Gastrocnemius medialis (tissue), 4 donors: Measurements from ENCODE around the gene DOCK4. TPM values are rescaled to one million over a fixed set of nuclear protein-coding genes. Genes with fewer than 3 reads are reported as not detected.

Source experiments
- ATAC-seq, 2 donors: fragments of 150-250 bp; one replicate each; pipeline ENCODE4 v1.9.1; 2016
- DNase-seq, 2 donors: peaks; one replicate each; pipeline ENCODE4 v3.0.0-alpha.2; 2019
- H3K27ac ChIP-seq, 4 donors: fragments of 200-600 bp; sonication (generic); 1 replicate in 1 of 4; 2 replicates in 3 of 4; pipeline ENCODE4 v1.5.1; 2016 to 2018; ENCODE audit warnings: mild to moderate bottlenecking in 2 of 4, moderate library complexity in 1 of 4
- H3K27me3 ChIP-seq, 3 donors: fragments of 200-600 bp; sonication (generic) in 2 of 3; 1 replicate in 1 of 3; 2 replicates in 2 of 3; pipeline versions ENCODE4 v1.5.1 to v1.6.0; 2016 to 2019; ENCODE audit warnings: mild to moderate bottlenecking in 1 of 3, moderate library complexity in 1 of 3
- H3K36me3 ChIP-seq, 2 donors: fragments of 200-600 bp; sonication (generic) in 1 of 2; one replicate each; pipeline ENCODE4 v1.5.1; 2017 to 2018
- H3K4me1 ChIP-seq, 2 donors: fragments of 200-600 bp; sonication (generic) in 1 of 2; one replicate each; pipeline ENCODE4 v1.5.1; 2016 to 2017; ENCODE audit warnings: mild to moderate bottlenecking in 2 of 2
- H3K4me3 ChIP-seq, 4 donors: fragments of 200-600 bp; sonication (generic) in 3 of 4; 1 replicate in 1 of 4; 2 replicates in 3 of 4; pipeline ENCODE4 v1.5.1; 2016 to 2019; ENCODE audit warnings: mild to moderate bottlenecking in 2 of 4
- H3K9me3 ChIP-seq, 3 donors: fragments of 200-600 bp; sonication (generic) in 2 of 3; 1 replicate in 1 of 3; 2 replicates in 2 of 3; pipeline ENCODE4 v1.5.1; 2016 to 2019
- POLR2A ChIP-seq, 2 donors: fragments of 450-650 bp; IDR thresholded peaks; one replicate each; pipeline ENCODE4 v1.6.1; 2017; ENCODE audit warnings: antibody characterized with exemption in 2 of 2, mild to moderate bottlenecking in 2 of 2, moderate library complexity in 2 of 2
- in situ Hi-C, 4 donors: fragments of 200-750 bp; cut with MboI; loops; one replicate each; pipeline versions ENCODE4 v1.15.0 to v1.8.0; 2017; ENCODE audit warnings: low sequenced_read_pairs in 4 of 4
- intact Hi-C: fragments of 100-400 bp; cut with DNase I; formaldehyde crosslinking; loops from one replicate; pipeline ENCODE4 v1.15.1; 2023; ENCODE audit warnings: low total_unique reads
- total RNA-seq, 4 donors: library from RNA; depleted of rRNA; stranded (reverse); fragments of >200 nt; gene quantifications; one replicate each; pipeline versions ENCODE4 v1.1.0 to v1.2.3, GENCODE V29; 2016
- TF ChIP-seq, protein P1 (sequence below), 5 experiments: fragments of 450-650 bp in 3 of 5; fragments of 200-600 bp in 2 of 5; sonication (generic) in 2 of 5; IDR thresholded peaks in 4 of 5; conservative IDR thresholded peaks in 1 of 5; 1 replicate in 4 of 5; 2 replicates in 1 of 5; pipeline ENCODE4 v1.5.1; 2016 to 2019; ENCODE audit warnings: antibody characterized with exemption in 5 of 5, mild to moderate bottlenecking in 3 of 5, moderate library complexity in 3 of 5

DOCK4 gene
- total RNA-seq, 4 donors from 2014 or later = 8.7 to 12.0 (median 10.2) TPM

- in situ Hi-C loops = no loop called here
- ATAC-seq = no peak
- TF ChIP-seq, protein P1, sequence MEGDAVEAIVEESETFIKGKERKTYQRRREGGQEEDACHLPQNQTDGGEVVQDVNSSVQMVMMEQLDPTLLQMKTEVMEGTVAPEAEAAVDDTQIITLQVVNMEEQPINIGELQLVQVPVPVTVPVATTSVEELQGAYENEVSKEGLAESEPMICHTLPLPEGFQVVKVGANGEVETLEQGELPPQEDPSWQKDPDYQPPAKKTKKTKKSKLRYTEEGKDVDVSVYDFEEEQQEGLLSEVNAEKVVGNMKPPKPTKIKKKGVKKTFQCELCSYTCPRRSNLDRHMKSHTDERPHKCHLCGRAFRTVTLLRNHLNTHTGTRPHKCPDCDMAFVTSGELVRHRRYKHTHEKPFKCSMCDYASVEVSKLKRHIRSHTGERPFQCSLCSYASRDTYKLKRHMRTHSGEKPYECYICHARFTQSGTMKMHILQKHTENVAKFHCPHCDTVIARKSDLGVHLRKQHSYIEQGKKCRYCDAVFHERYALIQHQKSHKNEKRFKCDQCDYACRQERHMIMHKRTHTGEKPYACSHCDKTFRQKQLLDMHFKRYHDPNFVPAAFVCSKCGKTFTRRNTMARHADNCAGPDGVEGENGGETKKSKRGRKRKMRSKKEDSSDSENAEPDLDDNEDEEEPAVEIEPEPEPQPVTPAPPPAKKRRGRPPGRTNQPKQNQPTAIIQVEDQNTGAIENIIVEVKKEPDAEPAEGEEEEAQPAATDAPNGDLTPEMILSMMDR (IDR thresholded peaks at IDR 0.05 in 4 of 5, conservative IDR thresholded peaks at IDR 0.05 in 1 of 5) = no peak
- TF ChIP-seq POLR2A (IDR thresholded peaks at IDR 0.05) = no peak
- H3K27ac ChIP-seq = no peak overlapping the region
- no peak overlapping the region for H3K4me3 ChIP-seq
- intact Hi-C loops = no loop called here
- H3K4me1 ChIP-seq = peaks cover 8 to 13% of the 10 kb centered on the region in 2 donors
- no peaks in the 10 kb centered on the region for H3K27me3 ChIP-seq
- H3K36me3 ChIP-seq = no peaks in the 10 kb centered on the region
- DNase-seq = no peak
- no peaks in the 10 kb centered on the region for H3K9me3 ChIP-seq
Measured at GRCh38 chr7:112060625-112061024, 145.6 kb downstream of the DOCK4 start.

GRCh38 chr7:112059675-112060074, 146.5 kb downstream of the DOCK4 start:
- Histone ChIP-seq H3K27ac (no peak overlapping the region), H3K4me3 (no peak overlapping the region), H3K9me3 (no peaks in the 10 kb centered on the region), H3K4me1 (peaks cover 8 to 14% of the 10 kb centered on the region in 2 donors), H3K27me3 (no peaks in the 10 kb centered on the region), H3K36me3 (no peaks in the 10 kb centered on the region)
- intact Hi-C loops (no loop called here), in situ Hi-C loops (no loop called here)
- ATAC-seq (no peak), DNase-seq (no peak)
- TF ChIP-seq, protein P1 (IDR thresholded peaks at IDR 0.05 in 4 of 5, conservative IDR thresholded peaks at IDR 0.05 in 1 of 5) = no peak
- no peak for TF ChIP-seq POLR2A (IDR thresholded peaks at IDR 0.05)

DNA sequence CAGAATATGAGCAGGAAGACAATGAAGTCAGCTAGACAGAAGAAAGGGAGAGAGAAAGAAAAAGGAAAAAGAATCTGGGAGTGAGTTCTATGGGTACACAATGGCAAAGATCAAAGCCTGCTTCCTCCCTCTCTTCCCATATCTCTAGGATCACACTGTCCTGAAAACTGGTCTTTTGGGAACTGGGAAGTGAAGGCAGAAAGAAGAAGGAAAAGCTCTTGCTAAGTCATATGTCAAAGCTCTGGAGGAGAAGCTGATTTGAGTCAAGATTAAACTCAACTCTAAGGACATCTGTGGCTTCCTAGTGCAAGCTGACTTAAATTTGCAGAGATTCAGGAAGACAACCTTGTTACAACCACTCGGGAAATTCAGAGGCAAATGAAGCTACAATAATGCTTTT, 147.5 kb downstream of the DOCK4 start:
- in situ Hi-C loops (no loop called here), intact Hi-C loops (no loop called here)
- no peaks in the 10 kb centered on the region for H3K36me3 ChIP-seq
- DNase-seq = no peak
- ATAC-seq = no peak
- H3K4me1 ChIP-seq = peaks cover 12 to 24% of the 10 kb centered on the region in 2 donors
- H3K27ac ChIP-seq = no peak overlapping the region
- no peak overlapping the region for H3K4me3 ChIP-seq
- TF ChIP-seq POLR2A (IDR thresholded peaks at IDR 0.05) = no peak
- TF ChIP-seq, protein P1 (IDR thresholded peaks at IDR 0.05 in 4 of 5, conservative IDR thresholded peaks at IDR 0.05 in 1 of 5) = no peak
- no peaks in the 10 kb centered on the region for H3K27me3 ChIP-seq
- no peaks in the 10 kb centered on the region for H3K9me3 ChIP-seq

DNA sequence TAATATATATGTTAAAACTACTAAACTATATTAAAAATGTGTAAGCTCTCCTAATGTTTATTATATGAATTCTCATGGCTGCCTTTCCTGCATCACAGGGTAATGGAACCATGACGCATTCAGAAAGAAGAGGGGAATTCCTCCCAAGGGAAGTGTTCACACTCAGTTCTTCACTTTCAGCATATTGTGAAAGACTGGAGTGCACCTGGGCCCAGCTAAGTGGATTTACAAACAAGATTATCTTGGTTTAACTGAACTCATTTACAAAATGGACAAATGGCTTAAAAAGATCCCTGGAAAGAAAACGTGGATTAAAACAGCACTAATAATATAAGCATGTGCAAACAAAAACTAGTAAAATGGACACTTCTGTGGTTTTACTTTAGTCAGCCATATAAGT, 149.8 kb downstream of the DOCK4 start:
- in situ Hi-C loops = no loop called here
- DNase-seq (peak in 1 of 2 donors; percentile 18), ATAC-seq (no peak)
- TF ChIP-seq, protein P1 (IDR thresholded peaks at IDR 0.05 in 4 of 5, conservative IDR thresholded peaks at IDR 0.05 in 1 of 5) = no peak
- TF ChIP-seq POLR2A (IDR thresholded peaks at IDR 0.05) = no peak
- Histone ChIP-seq H3K27me3 (no peaks in the 10 kb centered on the region), H3K27ac (no peak overlapping the region), H3K9me3 (no peaks in the 10 kb centered on the region), H3K4me1 (peaks cover 26 to 39% of the 10 kb centered on the region in 2 donors), H3K4me3 (no peak overlapping the region), H3K36me3 (no peaks in the 10 kb centered on the region)
- intact Hi-C loops = no loop called here

DNA sequence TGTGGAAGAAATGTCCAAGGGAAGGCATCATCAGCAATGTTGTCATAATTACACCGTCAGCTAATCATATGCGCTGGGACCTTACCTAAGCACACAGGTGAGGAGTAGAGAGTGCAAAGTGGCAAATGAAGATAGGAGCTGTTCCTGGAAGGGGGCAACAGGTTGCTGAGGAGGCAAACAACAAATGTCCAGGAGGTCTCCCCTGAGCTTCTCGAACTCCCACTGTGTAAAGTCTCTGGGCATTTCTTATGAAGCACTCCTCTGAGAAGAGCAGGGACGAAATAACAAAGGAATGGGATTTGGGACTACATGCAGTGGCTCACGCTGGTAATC, 152.5 kb downstream of the DOCK4 start:
- H3K27me3 ChIP-seq = no peaks in the 10 kb centered on the region
- peaks cover 40 to 47% of the 10 kb centered on the region in 2 donors for H3K4me1 ChIP-seq
- ATAC-seq (no peak), DNase-seq (no peak)
- H3K9me3 ChIP-seq = no peaks in the 10 kb centered on the region
- intact Hi-C loops = no loop called here
- H3K36me3 ChIP-seq = no peaks in the 10 kb centered on the region
- TF ChIP-seq, protein P1 (IDR thresholded peaks at IDR 0.05 in 4 of 5, conservative IDR thresholded peaks at IDR 0.05 in 1 of 5) = no peak
- TF ChIP-seq POLR2A (IDR thresholded peaks at IDR 0.05) = no peak
- in situ Hi-C loops = no loop called here
- no peak overlapping the region for H3K27ac ChIP-seq
- no peak overlapping the region for H3K4me3 ChIP-seq
